GM12878 (cell line): ENCODE measurements around the gene KRT10. TPM values are rescaled to one million over a fixed set of nuclear protein-coding genes. Genes with fewer than 3 reads are reported as not detected.

Source experiments
- BHLHE40 ChIP-seq, 2 experiments: fragments of 450-650 bp in 1 of 2; IDR thresholded peaks; 2 replicates each; pipeline ENCODE4 v1.6.1; 2011 to 2017; ENCODE audit warnings: low read depth in 2 of 2, borderline replicate concordance in 1 of 2, improper control_type of control experiment in 1 of 2, low read length in 1 of 2, mild to moderate bottlenecking in 1 of 2
- DPF2 ChIP-seq: fragments of 450-650 bp; IDR thresholded peaks from 2 replicates; pipeline ENCODE4 v1.6.1; 2017; ENCODE audit warnings: mild to moderate bottlenecking
- HDGF ChIP-seq: fragments of 450-650 bp; IDR thresholded peaks from 2 replicates; pipeline ENCODE4 v1.6.1; 2016; ENCODE audit warnings: antibody characterized with exemption
- TCF3 ChIP-seq: IDR thresholded peaks from 2 replicates; pipeline ENCODE4 v1.6.1; 2012; ENCODE audit warnings: low read depth, mild to moderate bottlenecking, low read length, borderline replicate concordance; ENCODE audit not compliant: insufficient read depth
- polyA plus RNA-seq, 11 experiments: library from polyadenylated mRNA; depleted of rRNA in 4 of 11; unstranded in 6 of 11; stranded (reverse) in 5 of 11; fragments of >200 nt; fragmentation: Nextera tagmentation in 4 of 11; fragmentation: Illumina TruSeq in 1 of 11; extraction: Ambion mirVana in 4 of 11; extraction: Trizol in 1 of 11; gene quantifications; 1 replicate in 1 of 11; 2 replicates in 10 of 11; pipeline versions ENCODE4 v1.2.1 to v1.2.3, GENCODE V29; 2011 to 2016; ENCODE audit warnings: inconsistent platforms in 2 of 11, missing spikeins in 2 of 11, low read depth in 1 of 11
- total RNA-seq, 4 experiments: library from RNA; depleted of rRNA in 3 of 4; stranded (reverse); fragments of >200 nt in 3 of 4; fragmentation: Illumina TruSeq in 1 of 4; extraction: Trizol in 1 of 4; gene quantifications; 2 replicates each; pipeline versions ENCODE4 v1.2.1 to v1.2.3, GENCODE V29; 2013 to 2021
- TF ChIP-seq, protein P1 (sequence below): fragments of 450-650 bp; IDR thresholded peaks from 2 replicates; pipeline ENCODE4 v1.6.1; 2017; ENCODE audit warnings: mild to moderate bottlenecking, moderate library complexity
- TF ChIP-seq, protein P2 (sequence below): fragments of 450-650 bp; IDR thresholded peaks from 2 replicates; pipeline ENCODE4 v1.6.1; 2017; ENCODE audit warnings: mild to moderate bottlenecking

KRT10 gene
- total and polyA plus RNA-seq, 10 of the 15 experiments (the other 5 are each of a cell fraction or from before 2014, with no cell fraction given), result 10.8 to 98.5 (median 23.9) TPM

DNA sequence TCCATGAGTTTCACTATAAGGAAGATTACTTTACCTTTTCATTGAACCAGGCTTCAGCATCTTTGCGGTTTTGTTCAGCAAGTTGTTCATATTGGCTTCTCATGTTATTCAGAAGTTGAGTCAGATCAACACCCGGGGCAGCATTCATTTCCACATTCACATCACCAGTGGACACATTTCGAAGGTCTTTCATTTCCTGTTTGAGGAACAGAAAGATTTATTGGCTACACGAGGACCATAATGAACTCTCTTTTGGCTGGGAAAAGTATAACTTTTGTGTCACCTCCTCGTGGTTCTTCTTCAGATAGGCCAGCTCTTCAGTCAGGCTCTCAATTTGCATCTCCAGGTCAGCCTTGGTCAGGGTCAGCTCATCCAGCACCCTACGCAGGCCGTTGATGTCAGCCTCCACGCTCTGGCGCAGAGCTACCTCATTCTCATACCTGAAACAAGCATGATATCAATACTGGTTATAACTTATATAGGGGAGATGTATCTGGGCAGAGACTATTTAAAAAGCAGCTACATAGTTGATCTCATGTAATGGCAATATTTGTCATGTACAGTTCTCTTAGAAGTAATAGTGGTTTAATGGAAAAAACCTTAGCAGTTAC lies 2.1 kb downstream of the KRT10 start (continued):
- TF ChIP-seq, protein P1, sequence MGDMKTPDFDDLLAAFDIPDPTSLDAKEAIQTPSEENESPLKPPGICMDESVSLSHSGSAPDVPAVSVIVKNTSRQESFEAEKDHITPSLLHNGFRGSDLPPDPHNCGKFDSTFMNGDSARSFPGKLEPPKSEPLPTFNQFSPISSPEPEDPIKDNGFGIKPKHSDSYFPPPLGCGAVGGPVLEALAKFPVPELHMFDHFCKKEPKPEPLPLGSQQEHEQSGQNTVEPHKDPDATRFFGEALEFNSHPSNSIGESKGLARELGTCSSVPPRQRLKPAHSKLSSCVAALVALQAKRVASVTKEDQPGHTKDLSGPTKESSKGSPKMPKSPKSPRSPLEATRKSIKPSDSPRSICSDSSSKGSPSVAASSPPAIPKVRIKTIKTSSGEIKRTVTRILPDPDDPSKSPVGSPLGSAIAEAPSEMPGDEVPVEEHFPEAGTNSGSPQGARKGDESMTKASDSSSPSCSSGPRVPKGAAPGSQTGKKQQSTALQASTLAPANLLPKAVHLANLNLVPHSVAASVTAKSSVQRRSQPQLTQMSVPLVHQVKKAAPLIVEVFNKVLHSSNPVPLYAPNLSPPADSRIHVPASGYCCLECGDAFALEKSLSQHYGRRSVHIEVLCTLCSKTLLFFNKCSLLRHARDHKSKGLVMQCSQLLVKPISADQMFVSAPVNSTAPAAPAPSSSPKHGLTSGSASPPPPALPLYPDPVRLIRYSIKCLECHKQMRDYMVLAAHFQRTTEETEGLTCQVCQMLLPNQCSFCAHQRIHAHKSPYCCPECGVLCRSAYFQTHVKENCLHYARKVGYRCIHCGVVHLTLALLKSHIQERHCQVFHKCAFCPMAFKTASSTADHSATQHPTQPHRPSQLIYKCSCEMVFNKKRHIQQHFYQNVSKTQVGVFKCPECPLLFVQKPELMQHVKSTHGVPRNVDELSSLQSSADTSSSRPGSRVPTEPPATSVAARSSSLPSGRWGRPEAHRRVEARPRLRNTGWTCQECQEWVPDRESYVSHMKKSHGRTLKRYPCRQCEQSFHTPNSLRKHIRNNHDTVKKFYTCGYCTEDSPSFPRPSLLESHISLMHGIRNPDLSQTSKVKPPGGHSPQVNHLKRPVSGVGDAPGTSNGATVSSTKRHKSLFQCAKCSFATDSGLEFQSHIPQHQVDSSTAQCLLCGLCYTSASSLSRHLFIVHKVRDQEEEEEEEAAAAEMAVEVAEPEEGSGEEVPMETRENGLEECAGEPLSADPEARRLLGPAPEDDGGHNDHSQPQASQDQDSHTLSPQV, result no peak
- TF ChIP-seq BHLHE40 (IDR thresholded peaks at IDR 0.05; ENCODE audit: borderline replicate concordance in 1 of 2, low read depth in 2 of 2, low read length in 1 of 2) (no peak), HDGF (no peak), DPF2 (no peak), TCF3 (no peak)
- TF ChIP-seq, protein P2, sequence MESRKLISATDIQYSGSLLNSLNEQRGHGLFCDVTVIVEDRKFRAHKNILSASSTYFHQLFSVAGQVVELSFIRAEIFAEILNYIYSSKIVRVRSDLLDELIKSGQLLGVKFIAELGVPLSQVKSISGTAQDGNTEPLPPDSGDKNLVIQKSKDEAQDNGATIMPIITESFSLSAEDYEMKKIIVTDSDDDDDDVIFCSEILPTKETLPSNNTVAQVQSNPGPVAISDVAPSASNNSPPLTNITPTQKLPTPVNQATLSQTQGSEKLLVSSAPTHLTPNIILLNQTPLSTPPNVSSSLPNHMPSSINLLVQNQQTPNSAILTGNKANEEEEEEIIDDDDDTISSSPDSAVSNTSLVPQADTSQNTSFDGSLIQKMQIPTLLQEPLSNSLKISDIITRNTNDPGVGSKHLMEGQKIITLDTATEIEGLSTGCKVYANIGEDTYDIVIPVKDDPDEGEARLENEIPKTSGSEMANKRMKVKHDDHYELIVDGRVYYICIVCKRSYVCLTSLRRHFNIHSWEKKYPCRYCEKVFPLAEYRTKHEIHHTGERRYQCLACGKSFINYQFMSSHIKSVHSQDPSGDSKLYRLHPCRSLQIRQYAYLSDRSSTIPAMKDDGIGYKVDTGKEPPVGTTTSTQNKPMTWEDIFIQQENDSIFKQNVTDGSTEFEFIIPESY, result no peak
